ENCODE measurements around the gene REXO5.
A peak's percentile ranks its signal among the peaks of the same experiment; 100 is the strongest.

REXO5 gene

DNA sequence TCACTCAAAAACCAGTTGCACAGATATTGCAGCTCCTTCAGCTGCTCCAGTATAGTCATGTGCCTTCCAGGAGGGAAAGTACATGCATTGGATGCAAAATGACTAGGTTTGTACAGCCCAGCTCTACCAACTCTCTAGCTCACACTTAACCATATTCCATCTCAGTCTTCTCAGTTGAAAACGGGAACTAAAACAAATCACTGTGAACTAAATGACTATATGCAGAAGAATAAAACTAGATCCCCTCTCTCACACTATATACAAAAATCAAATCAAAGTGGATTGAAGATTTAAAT is 69.0 kb downstream of the REXO5 start:
- Mint-ChIP-seq H3K27ac (peak overlapping the region; percentile 96), H3K36me3 (peaks cover 19% of the 10 kb centered on the region), H3K9me3 (no peaks in the 10 kb centered on the region), H3K27me3 (no peaks in the 10 kb centered on the region), H3K4me1 (peaks cover 82% of the 10 kb centered on the region), H3K4me3 (peak overlapping the region; percentile 52)
- CTCF ChIA-PET = interaction anchor here (0.7 to 2.4 kb wide), 10 partner anchors 9 to 126 kb away, joined by 3 to 7 read pairs (median 4); partner anchors contain the start of genes DCUN1D3, ERI2, LYRM1 and REXO5
- no peak for DNase-seq

DNA sequence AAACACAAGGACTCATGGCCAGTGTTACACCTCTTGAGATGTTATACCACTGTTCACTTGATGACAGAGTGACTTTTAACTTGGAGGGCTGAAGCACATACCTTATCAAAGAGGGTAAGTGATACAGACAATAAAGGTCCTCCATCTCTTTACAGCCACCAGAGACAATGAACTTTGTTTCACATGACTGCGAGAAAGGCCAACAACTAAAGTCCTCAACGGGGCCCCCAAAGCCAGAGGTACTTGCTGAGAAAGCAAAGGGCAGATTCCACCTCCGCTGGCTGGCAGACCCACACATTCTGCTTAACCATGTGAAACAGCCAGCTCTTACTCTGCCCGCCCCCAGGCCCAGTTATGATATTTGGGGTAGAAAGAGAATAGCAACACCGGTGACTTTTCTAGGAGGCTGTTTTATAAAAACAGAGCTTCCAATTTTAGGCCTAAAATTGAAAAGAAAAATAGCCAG is 72.4 kb downstream of the REXO5 start:
- no peak overlapping the region for H3K4me3 Mint-ChIP-seq
- H3K27ac Mint-ChIP-seq = no peak overlapping the region

DNA sequence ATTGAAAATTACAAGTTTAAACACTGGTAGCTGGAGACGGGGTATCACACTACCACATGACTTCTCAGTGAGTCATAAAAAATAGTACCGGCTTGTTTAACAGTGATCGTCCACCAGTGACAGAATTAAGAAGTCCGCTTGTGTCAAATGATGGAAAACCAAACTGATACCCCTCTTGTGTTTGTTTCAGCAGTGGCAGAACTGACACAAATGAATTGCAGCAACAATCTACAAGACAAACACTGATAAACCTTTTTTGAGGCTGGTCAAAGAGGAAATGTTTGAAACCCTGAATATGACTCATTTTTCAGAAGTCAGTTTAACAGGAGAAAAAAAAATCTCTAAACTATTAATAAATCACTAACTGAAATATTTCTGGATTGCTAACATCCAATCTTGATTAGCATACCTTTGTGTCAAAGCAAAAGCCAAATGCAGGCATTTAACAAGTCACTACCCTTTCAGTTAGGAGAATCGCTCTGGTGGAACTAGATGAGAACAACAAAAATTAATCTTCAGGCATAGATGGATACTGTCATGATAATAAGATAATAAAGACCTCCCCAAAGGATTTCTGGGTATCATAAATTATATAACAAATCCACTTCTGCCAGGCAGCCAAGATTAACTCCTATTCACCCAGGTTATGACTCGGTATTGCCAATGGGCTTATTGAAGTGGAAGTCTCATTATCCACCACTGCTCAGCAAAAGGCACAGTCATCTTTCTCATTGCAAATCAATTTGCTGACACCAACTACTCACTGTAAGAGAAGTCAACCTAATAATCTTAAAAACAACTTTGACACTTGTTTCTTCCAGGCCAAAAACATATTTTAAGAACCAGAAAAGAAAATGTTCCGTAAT is 73.1 kb downstream of the REXO5 start:
- Mint-ChIP-seq H3K27me3 (no peaks in the 10 kb centered on the region), H3K27ac (no peak overlapping the region), H3K9me3 (no peaks in the 10 kb centered on the region), H3K4me1 (peaks cover 59% of the 10 kb centered on the region), H3K4me3 (no peak overlapping the region), H3K36me3 (peaks cover 17% of the 10 kb centered on the region)
- CTCF ChIA-PET = interaction anchor here (0.6 kb wide), 1 partner anchor 10 kb away, joined by 4 read pairs; no protein-coding TSS in a partner anchor
- no peak for DNase-seq

More for the DNA sequence above, 72.4 kb downstream of the REXO5 start:
- H3K4me1 Mint-ChIP-seq = peaks cover 60% of the 10 kb centered on the region
- H3K36me3 Mint-ChIP-seq = peaks cover 12% of the 10 kb centered on the region
- no peaks in the 10 kb centered on the region for H3K9me3 Mint-ChIP-seq
- H3K27me3 Mint-ChIP-seq = no peaks in the 10 kb centered on the region
- CTCF ChIA-PET = interaction anchor here (0.6 to 0.9 kb wide), 2 partner anchors 11 to 13 kb away, joined by 3 to 4 read pairs; no protein-coding TSS in a partner anchor
- no peak for DNase-seq

DNA sequence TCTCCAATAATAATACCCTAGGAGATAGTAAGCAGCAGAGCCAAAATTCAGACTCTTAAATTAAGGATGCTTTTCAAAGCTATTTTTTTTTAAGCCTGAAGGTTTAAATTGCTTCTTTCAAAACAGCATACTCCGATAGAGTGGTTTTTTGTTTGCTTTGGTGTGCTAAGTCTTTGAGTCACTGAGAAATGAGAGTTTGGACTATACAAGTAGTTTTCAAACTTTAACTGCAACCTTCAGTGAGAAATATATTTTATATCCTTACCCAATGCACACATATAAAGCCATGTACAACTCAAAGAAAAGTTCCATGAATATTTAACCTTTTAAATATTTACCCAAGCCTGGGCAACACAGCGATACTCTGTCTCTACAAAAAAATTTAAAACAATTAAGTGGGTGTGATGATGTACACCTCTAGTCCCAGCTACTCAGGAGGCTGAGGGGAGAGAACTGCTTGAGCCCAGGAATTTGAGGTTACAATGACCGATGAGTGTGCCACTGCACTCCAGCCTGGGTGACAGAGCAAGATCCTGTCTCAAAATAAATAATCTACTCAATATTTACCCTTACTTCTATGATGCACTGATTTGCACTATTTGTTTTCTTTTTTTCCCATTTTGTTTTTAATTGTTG is 74.7 kb downstream of the REXO5 start:
- CTCF ChIA-PET = no interaction called here
- Mint-ChIP-seq H3K36me3 (peaks cover 16% of the 10 kb centered on the region), H3K27ac (no peak overlapping the region), H3K4me3 (no peak overlapping the region), H3K9me3 (no peaks in the 10 kb centered on the region), H3K27me3 (no peaks in the 10 kb centered on the region), H3K4me1 (peaks cover 51% of the 10 kb centered on the region)
- DNase-seq = no peak

GRCh38 chr16:20881503-20881878 is 75.2 kb downstream of the REXO5 start:
- no peaks in the 10 kb centered on the region for H3K27me3 Mint-ChIP-seq
- CTCF ChIA-PET = no interaction called here
- no peak for DNase-seq
- H3K4me3 Mint-ChIP-seq = no peak overlapping the region
- H3K4me1 Mint-ChIP-seq = peaks cover 46% of the 10 kb centered on the region
- no peak overlapping the region for H3K27ac Mint-ChIP-seq
- H3K36me3 Mint-ChIP-seq = peaks cover 18% of the 10 kb centered on the region
- no peaks in the 10 kb centered on the region for H3K9me3 Mint-ChIP-seq

GRCh38 chr16:20883554-20884239 is 77.4 kb downstream of the REXO5 start:
- Mint-ChIP-seq H3K27ac (peak overlapping the region; percentile 6), H3K4me1 (peaks cover 33% of the 10 kb centered on the region), H3K36me3 (peaks cover 20% of the 10 kb centered on the region), H3K9me3 (no peaks in the 10 kb centered on the region), H3K27me3 (no peaks in the 10 kb centered on the region), H3K4me3 (no peak overlapping the region)
- no peak for DNase-seq
- CTCF ChIA-PET = interaction anchor here (0.7 to 1.7 kb wide), 3 partner anchors 8 to 16 kb away, joined by 3 to 5 read pairs (median 3); no protein-coding TSS in a partner anchor

DNA sequence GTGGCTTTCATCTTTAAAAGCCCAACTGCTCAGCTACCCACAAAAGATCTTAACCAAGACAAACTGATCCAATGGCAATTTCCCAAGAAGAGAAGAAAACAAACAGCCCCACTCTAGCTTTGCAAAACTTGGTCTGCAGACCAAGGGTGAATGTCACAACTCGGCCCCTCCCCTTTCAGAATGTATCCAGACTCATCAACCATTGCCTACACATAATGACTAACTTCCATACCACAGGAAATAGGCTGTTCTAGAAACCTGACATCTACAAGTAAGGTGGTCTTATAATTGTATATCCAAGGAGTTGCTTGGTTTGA is 77.9 kb downstream of the REXO5 start:
- DNase-seq = peak; percentile 28
- peaks cover 29% of the 10 kb centered on the region for H3K4me1 Mint-ChIP-seq
- CTCF ChIA-PET = interaction anchor here (1.7 kb wide), 1 partner anchor 9 kb away, joined by 5 read pairs; no protein-coding TSS in a partner anchor
- no peaks in the 10 kb centered on the region for H3K27me3 Mint-ChIP-seq
- peak overlapping the region; percentile 6 for H3K27ac Mint-ChIP-seq
- no peaks in the 10 kb centered on the region for H3K9me3 Mint-ChIP-seq
- no peak overlapping the region for H3K4me3 Mint-ChIP-seq
- H3K36me3 Mint-ChIP-seq = peaks cover 20% of the 10 kb centered on the region

DNA sequence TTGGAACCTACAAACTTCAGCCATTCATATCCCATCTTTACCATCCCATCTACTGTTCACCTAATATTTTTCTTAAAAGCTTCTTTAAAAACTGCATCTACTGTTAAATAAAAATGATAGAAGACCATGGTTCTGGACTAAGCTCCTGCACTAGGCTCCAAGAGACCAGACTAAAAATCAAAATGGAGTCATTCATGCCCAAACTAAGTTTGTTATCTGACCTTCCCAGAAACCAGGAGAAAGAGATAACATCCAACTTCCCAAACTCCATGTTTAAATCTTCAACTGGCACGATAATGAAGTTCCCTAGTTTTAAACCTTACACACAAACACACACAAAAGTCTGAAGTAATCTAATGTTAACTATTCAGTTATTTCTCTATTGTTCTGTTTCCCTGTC is 80.0 kb downstream of the REXO5 start:
- Mint-ChIP-seq H3K36me3 (peaks cover 21% of the 10 kb centered on the region), H3K27me3 (no peaks in the 10 kb centered on the region), H3K4me3 (no peak overlapping the region), H3K27ac (no peak overlapping the region), H3K9me3 (no peaks in the 10 kb centered on the region), H3K4me1 (peaks cover 23% of the 10 kb centered on the region)
- CTCF ChIA-PET = no interaction called here
- no peak for DNase-seq

DNA sequence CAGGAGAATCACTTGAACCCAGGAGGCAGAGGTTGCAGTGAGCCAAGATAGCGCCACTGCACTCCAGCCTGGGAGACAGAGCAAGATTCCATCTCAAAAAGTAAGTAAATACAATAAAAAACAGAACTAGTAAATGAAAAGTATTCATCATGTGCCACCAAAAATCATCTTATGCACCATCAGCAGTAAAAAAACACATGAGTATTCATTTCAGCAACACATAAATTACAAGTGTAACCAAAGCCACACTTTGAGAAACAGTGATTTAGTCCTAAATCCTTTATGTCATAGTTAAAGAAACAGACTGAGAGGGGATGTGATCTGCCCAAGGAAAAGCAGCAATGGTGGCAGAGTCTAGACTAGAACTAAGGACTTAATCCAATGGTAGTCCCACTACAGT is 80.9 kb downstream of the REXO5 start:
- Mint-ChIP-seq H3K27ac (no peak overlapping the region), H3K36me3 (peaks cover 19% of the 10 kb centered on the region), H3K4me1 (peaks cover 18% of the 10 kb centered on the region), H3K9me3 (no peaks in the 10 kb centered on the region), H3K4me3 (no peak overlapping the region), H3K27me3 (no peaks in the 10 kb centered on the region)
- DNase-seq = no peak
- CTCF ChIA-PET = interaction anchor here (0.7 to 1.8 kb wide), 2 partner anchors 13 to 15 kb away, joined by 4 read pairs; no protein-coding TSS in a partner anchor

- peaks cover 17% of the 10 kb centered on the region for H3K36me3 Mint-ChIP-seq
Measured at GRCh38 chr16:20889625-20890275, 83.4 kb downstream of the REXO5 start.

DNA sequence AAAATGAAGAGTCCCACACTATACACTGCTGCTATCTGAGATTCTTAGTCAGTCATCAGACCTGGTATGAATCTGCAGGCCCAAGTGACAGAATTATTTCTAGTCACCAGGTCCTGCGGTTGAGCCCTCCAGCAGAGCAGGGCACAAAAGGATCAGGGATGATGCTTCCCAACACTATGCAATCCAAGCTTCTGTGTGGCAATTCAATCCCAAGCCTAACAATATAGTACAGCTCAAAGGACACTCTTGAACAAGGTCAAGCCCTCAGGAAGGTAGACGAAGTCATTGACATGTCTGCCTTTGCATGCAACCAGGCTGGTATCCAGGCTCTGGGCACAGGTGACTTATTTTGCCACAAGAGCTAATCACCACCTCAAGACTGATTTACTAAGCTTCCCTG is 88.1 kb downstream of the REXO5 start:
- CTCF ChIA-PET = interaction anchor here (1.2 kb wide), 1 partner anchor 20 kb away, joined by 3 read pairs; no protein-coding TSS in a partner anchor
- Mint-ChIP-seq H3K27me3 (no peaks in the 10 kb centered on the region), H3K4me3 (no peak overlapping the region), H3K4me1 (peaks cover 29% of the 10 kb centered on the region), H3K27ac (no peak overlapping the region), H3K36me3 (peaks cover 20% of the 10 kb centered on the region), H3K9me3 (no peaks in the 10 kb centered on the region)
- no peak for DNase-seq

More at GRCh38 chr16:20889625-20890275, 83.4 kb downstream of the REXO5 start:
- CTCF ChIA-PET = interaction anchor here (0.6 to 1.8 kb wide), 4 partner anchors 11 to 201 kb away, joined by 4 read pairs; no protein-coding TSS in a partner anchor
- Mint-ChIP-seq H3K4me1 (peaks cover 6% of the 10 kb centered on the region), H3K27ac (no peak overlapping the region), H3K27me3 (no peaks in the 10 kb centered on the region), H3K9me3 (no peaks in the 10 kb centered on the region), H3K4me3 (no peak overlapping the region)
- no peak for DNase-seq

- Mint-ChIP-seq H3K9me3 (no peaks in the 10 kb centered on the region), H3K27me3 (no peaks in the 10 kb centered on the region), H3K36me3 (peaks cover 30% of the 10 kb centered on the region), H3K4me3 (peak overlapping the region; percentile 5), H3K27ac (no peak overlapping the region), H3K4me1 (peaks cover 45% of the 10 kb centered on the region)
- CTCF ChIA-PET = interaction anchor here (3.6 kb wide), 1 partner anchor 47 kb away, joined by 16 read pairs; no protein-coding TSS in a partner anchor
- DNase-seq = no peak
Measured at GRCh38 chr16:20897253-20897897, 91.0 kb downstream of the REXO5 start.

- Mint-ChIP-seq H3K9me3 (no peaks in the 10 kb centered on the region), H3K4me1 (peaks cover 51% of the 10 kb centered on the region), H3K27me3 (no peaks in the 10 kb centered on the region), H3K36me3 (peaks cover 33% of the 10 kb centered on the region), H3K4me3 (peak overlapping the region; percentile 5), H3K27ac (no peak overlapping the region)
- DNase-seq = no peak
- CTCF ChIA-PET = interaction anchor here (3.6 kb wide), 1 partner anchor 48 kb away, joined by 16 read pairs; no protein-coding TSS in a partner anchor
Measured at GRCh38 chr16:20897922-20898321, 91.6 kb downstream of the REXO5 start.
